ENCODE data around the gene CCDC71L. TPM values are rescaled to one million over a fixed set of nuclear protein-coding genes. Genes with fewer than 3 reads are reported as not detected.

CCDC71L gene
- total and polyA plus RNA-seq, 2 donors (not counting 3 experiments of a cell fraction or from before 2014, with no cell fraction given): 60.3 to 62.5 TPM

- intact Hi-C loops (cut with micrococcal nuclease): no loop called here
- DNase-seq (ENCODE audit: low read depth, low spot score): peak; percentile 81
These were observed 35.2 kb downstream of the CCDC71L start for GRCh38 chr7:106625678-106626301.

GRCh38 chr7:106623853-106624252 lies 37.1 kb downstream of the CCDC71L start:
- no TSS peak for BruUV-seq (replicated peaks)
- Histone ChIP-seq H3K9ac (replicated peaks; ENCODE audit: extremely low read depth, insufficient read depth, low read length) (no peak overlapping the region), H3K27ac (ENCODE audit: insufficient read depth, low read depth, low read length) (no peak overlapping the region), H3K9me1 (replicated peaks; ENCODE audit: control insufficient read depth, extremely low read depth, insufficient read depth, low read length) (no peaks in the 10 kb centered on the region), H3K36me3 (ENCODE audit: control insufficient read depth in 2 of 2, extremely low read depth in 1 of 2, insufficient read depth in 2 of 2, low read length in 2 of 2) (no peaks in the 10 kb centered on the region), H2AFZ (ENCODE audit: low read depth, low read length) (no peak overlapping the region), H3K9me3 (replicated peaks; ENCODE audit: control insufficient read depth, insufficient read depth, low read length) (peaks cover 2% of the 10 kb centered on the region), H4K20me1 (replicated peaks; ENCODE audit: control insufficient read depth, extremely low read depth, insufficient read depth, low read length) (no peaks in the 10 kb centered on the region), H3K27me3 (ENCODE audit: control insufficient read depth in 2 of 2, insufficient read depth in 2 of 2, low read length in 2 of 2) (no peaks in the 10 kb centered on the region), H3K4me1 (ENCODE audit: control insufficient read depth, extremely low read depth, insufficient read depth, low read length) (peaks cover 11% of the 10 kb centered on the region), H3K4me2 (ENCODE audit: insufficient read depth, low read length) (no peak overlapping the region), H3K4me3 (replicated peaks in 1 of 3; ENCODE audit: insufficient read depth in 1 of 3, low read depth in 1 of 3, low read length in 3 of 3) (no peak overlapping the region), H3K79me2 (ENCODE audit: control insufficient read depth, insufficient read depth, low read length) (no peaks in the 10 kb centered on the region)
- intact Hi-C loops (cut with micrococcal nuclease) (no loop called here), dilution Hi-C loops (cut with MboI; ENCODE audit: extremely low pct_ligation_motif_present, low sequenced_read_pairs) (no loop called here)
- ChIA-PET CTCF (interaction anchor here (1.2 to 1.3 kb wide), 2 partner anchors 19 to 21 kb away, joined by 3 to 4 read pairs; no protein-coding TSS in a partner anchor), POLR2A (no interaction called here)
- no peak for FAIRE-seq
- TF ChIP-seq FOS (IDR thresholded peaks at IDR 0.05; ENCODE audit: borderline replicate concordance, insufficient read depth, low read length): no peak
- no peak for TF ChIP-seq MAX (IDR thresholded peaks at IDR 0.05; ENCODE audit: insufficient read depth, insufficient read length)
- no peak for TF ChIP-seq POLR2A (IDR thresholded peaks at IDR 0.05; ENCODE audit: low read depth, low read length)
- no peak for TF ChIP-seq POLR2AphosphoS5 (IDR thresholded peaks at IDR 0.05; ENCODE audit: insufficient read depth, low read depth, low read length)
- TF ChIP-seq EZH2 (IDR thresholded peaks at IDR 0.05; ENCODE audit: borderline replicate concordance, low read depth, low read length, severe bottlenecking): no peak
- TF ChIP-seq GATA2 (IDR thresholded peaks at IDR 0.05; ENCODE audit: insufficient read depth, insufficient read length, low read depth, low read length): no peak
- no peak for TF ChIP-seq CTCF (IDR thresholded peaks at IDR 0.05; ENCODE audit: extremely low read depth in 1 of 2, insufficient read depth in 1 of 2, low read depth in 1 of 2, low read length in 2 of 2)
- TF ChIP-seq MYC (IDR thresholded peaks at IDR 0.05; ENCODE audit: low read depth, low read length): no peak
- TF ChIP-seq JUN (IDR thresholded peaks at IDR 0.05; ENCODE audit: borderline replicate concordance, insufficient read depth, insufficient read length, low read depth): no peak
- no peak for DNase-seq (ENCODE audit: low read depth, low spot score)

More at GRCh38 chr7:106625678-106626301, 35.2 kb downstream of the CCDC71L start:
- TF ChIP-seq JUN (IDR thresholded peaks at IDR 0.05; ENCODE audit: borderline replicate concordance, insufficient read depth, insufficient read length, low read depth) (no peak), GATA2 (IDR thresholded peaks at IDR 0.05; ENCODE audit: insufficient read depth, insufficient read length, low read depth, low read length) (peak; percentile 87), MYC (IDR thresholded peaks at IDR 0.05; ENCODE audit: low read depth, low read length) (no peak), POLR2A (IDR thresholded peaks at IDR 0.05; ENCODE audit: low read depth, low read length) (peak; percentile 23), FOS (IDR thresholded peaks at IDR 0.05; ENCODE audit: borderline replicate concordance, insufficient read depth, low read length) (no peak), EZH2 (IDR thresholded peaks at IDR 0.05; ENCODE audit: borderline replicate concordance, low read depth, low read length, severe bottlenecking) (no peak), POLR2AphosphoS5 (IDR thresholded peaks at IDR 0.05; ENCODE audit: insufficient read depth, low read depth, low read length) (peak; percentile 31)
- Histone ChIP-seq H3K27ac (ENCODE audit: insufficient read depth, low read depth, low read length) (no peak overlapping the region), H3K4me2 (ENCODE audit: insufficient read depth, low read length) (peak overlapping the region; percentile 45), H3K4me1 (ENCODE audit: control insufficient read depth, extremely low read depth, insufficient read depth, low read length) (peaks cover 16% of the 10 kb centered on the region), H3K9ac (replicated peaks; ENCODE audit: extremely low read depth, insufficient read depth, low read length) (no peak overlapping the region), H3K36me3 (ENCODE audit: control insufficient read depth in 2 of 2, extremely low read depth in 1 of 2, insufficient read depth in 2 of 2, low read length in 2 of 2) (no peaks in the 10 kb centered on the region), H3K79me2 (ENCODE audit: control insufficient read depth, insufficient read depth, low read length) (no peaks in the 10 kb centered on the region), H3K4me3 (replicated peaks in 1 of 3; ENCODE audit: insufficient read depth in 1 of 3, low read depth in 1 of 3, low read length in 3 of 3) (no peak overlapping the region), H3K27me3 (ENCODE audit: control insufficient read depth in 2 of 2, insufficient read depth in 2 of 2, low read length in 2 of 2) (no peaks in the 10 kb centered on the region), H2AFZ (ENCODE audit: low read depth, low read length) (peak overlapping the region; percentile 23), H3K9me3 (replicated peaks; ENCODE audit: control insufficient read depth, insufficient read depth, low read length) (peaks cover 2% of the 10 kb centered on the region), H3K9me1 (replicated peaks; ENCODE audit: control insufficient read depth, extremely low read depth, insufficient read depth, low read length) (no peaks in the 10 kb centered on the region), H4K20me1 (replicated peaks; ENCODE audit: control insufficient read depth, extremely low read depth, insufficient read depth, low read length) (no peaks in the 10 kb centered on the region)
- ChIA-PET POLR2A (no interaction called here), CTCF (interaction anchor here (1.0 kb wide), 1 partner anchor 83 kb away, joined by 3 read pairs; no protein-coding TSS in a partner anchor)
- peak; percentile 95 for FAIRE-seq
- dilution Hi-C loops (cut with MboI; ENCODE audit: extremely low pct_ligation_motif_present, low sequenced_read_pairs): no loop called here
- BruUV-seq (replicated peaks): no TSS peak
